NCI-H187 (cell line): ENCODE results near the gene NET1.
"Not testable (repeated sequence)": the region's sequence is repeated elsewhere in the genome, so short reads cannot be mapped to it uniquely, and the experiment has no call there.

Source experiments
- DNase-seq, 2 experiments: peaks; one replicate each; lab custom pipeline; 2025; lab: John Stamatoyannopoulos, UW

Gene NET1

DNA sequence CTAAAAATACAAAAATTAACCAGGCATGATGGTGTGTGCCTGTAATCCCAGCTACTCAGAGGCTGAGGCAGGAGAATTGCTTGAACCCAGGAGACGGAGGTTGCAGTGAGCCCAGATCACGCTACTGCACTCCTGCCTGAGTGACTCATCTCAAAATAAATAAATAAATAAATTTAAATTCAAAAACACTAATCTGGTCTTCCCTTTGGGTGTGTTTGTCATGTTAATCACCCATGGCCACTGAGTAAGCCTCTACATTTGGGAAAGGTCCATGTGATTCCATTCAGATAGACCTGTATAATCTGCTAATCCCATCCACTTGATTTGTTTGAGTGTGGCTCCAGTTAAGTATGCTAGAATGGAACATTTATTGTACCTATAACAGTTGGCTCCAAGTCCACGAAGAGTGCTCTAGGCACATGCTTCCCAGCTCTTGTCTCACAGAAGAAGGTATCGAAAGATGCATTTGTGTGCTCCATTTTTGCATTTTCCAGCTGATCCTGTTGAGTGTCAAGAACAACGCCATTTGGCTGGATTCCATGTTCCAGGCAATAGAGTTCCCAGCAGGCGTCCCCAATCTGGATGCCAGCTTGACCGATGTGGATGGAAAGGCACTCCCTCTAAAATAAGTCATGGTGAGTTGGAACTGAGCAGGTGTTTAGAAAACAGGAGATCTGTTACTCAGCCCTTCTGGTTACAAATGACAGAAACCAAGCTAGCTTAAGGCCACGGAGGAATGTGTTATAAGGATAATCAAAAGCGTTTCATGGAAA, 11.7 kb upstream of the NET1 start:
- peak; percentile 33 to 34 for DNase-seq

DNA sequence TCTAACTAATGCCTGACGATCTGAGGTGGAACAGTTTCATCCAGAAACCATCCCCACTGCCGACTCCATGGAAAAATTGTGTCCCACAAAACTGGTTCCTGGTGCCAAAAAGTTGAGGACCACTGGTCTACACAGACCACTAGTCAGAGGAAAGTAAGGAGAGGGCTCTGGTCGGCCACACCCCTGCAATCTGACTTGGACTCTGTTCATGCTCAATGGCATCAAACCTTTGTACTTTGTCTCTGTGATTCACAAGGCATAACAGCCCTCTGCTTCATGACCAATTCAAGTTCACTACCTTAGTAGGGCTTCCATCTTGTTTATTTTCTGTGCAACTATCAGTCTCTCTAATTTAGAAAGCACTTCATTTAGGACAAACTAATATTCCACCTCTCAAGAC, 9.6 kb upstream of the NET1 start:
- DNase-seq = no peak

DNA sequence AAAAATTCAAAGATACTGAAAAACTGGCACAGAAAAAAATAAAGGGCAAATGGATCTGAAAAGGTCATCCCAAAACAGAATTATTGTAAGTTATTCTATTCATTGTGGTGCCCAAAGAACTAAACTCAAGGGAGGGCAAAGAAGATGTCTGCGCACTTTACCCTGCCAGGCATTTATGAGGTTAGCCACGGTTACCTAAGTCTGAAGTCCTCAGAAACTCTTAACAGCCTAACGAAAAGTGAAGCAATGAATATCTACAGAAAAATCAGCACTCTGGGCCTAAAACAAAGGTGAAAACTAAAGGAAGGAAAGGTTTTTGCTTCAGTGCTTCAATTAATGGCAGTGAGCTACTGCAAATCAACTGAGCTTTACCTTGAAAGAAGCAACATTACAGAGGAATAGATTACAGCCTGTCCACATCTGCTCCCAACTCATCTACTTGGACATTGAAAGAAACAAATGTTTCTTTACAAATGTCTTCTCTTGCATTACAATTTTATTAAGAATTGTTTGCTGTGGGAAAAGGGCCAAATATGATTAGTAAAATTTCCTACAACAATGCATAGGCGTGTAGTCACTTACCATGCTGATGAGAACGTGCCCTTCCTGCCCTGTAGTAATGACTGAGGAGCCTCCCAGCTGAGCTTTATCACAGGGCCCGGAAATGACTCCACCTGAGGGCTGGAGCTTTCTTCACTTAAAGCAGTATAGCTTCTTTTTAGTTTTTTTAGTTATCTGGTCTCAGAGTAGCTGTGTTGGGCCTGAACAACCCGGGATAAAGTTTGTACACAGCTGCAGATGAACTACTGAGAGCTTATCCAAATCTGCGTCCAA, 7.9 kb upstream of the NET1 start, which contains the start of gene TUBAL3:
TUBAL3 (minus strand) TSS at position 621 of the 834 bp plus-strand sequence; CDS start at position 585, 36 bp downstream.
- DNase-seq = no peak

DNA sequence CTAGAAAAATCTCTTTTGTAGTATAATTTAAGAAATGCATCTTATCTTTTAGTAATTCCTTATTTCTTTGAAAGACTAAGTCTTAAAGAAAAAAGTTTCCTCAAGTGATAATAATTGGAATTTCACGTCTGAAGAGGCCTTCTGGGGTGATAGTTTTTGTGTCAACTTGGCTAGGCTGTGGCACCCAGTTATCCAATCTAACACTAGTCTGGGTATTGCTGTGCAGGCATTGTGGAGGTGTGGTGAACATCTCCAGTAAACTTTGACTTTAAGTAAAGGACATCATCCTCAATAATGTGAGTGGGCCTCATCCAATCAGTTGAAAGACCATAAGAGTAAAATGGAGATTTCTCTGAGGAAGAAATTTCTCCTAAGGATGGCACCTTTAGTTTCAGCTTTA, 5.4 kb upstream of the NET1 start:
- no peak for DNase-seq

DNA sequence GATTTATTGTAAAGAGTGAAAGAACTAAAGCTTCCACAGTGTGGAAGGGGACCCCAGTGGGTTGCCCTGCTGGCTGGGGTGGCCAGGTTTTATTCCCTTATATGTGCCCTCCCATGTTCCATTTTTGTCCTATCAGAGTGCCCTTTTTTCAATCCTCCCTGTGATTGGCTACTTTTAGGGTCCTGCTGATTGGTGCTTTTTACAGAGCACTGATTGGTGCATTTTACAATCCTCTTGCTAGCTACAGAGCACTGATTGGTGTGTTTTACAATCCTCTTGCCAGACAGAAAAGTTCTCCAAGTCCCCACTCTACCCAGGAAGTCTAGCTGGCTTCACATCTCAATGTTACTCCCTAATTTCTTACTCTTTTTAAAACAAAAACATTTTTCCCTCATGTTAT, 1.6 kb upstream of the NET1 start:
- DNase-seq = not testable (repeated sequence)

DNA sequence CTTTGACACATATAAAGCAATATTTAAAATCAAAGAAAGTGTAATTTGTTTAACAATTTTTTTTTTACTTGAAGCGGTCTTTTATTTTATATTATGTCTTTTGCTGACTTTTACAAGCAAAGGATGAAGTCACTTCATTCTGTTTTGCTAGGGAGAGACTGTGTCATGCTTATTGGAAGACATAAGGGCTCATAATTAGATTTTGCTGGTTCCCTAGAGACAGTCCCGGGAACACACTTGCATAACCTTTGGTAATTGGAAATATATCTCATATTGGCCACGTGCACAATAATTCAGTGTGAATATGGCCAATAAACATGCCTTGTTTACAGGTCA, 448 bp upstream of the NET1 start:
- no peak for DNase-seq

DNA sequence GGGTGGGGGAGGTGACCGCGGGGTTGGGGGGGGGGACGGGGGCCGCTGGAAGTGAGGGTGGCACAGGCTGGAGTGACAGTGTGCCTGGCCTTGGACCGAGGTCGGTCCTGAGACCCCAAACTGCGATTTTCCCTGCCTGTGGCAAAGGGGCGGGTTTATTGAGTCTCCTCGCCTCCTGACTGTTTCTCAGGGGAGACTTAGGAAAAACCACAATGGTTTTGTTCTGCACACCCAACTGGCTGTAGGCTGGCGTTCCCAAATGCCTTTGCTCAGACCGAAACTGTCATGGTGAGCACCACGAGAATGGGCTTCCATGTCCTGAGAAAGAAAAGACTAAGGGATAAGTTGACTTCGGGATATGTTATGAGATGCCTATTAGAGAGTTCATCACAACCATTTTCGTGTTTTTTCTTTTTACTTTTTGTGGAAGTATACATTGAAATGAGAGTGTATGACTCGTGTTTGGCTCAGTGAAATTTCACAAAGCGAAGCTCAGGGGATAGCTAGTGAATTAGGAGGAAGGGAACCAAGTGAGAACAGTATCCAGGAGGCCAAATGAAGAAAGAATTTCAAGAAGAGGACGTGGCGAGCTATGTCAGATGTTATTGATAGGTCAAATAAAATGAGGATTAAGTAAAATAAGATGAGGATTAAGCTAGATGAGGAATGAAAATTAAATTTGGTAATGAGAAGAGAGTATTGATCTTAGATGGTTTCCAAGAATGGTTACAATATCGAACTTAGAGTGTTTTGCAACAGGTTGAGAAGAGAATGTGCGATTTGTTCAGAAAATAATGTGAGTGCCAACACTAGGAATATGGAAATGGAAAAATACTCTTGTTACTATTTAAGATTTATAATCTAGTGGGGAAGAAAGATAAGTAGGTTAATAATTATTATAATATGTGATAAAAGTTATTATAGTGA, 918 bp downstream of the NET1 start:
- no peak for DNase-seq

DNA sequence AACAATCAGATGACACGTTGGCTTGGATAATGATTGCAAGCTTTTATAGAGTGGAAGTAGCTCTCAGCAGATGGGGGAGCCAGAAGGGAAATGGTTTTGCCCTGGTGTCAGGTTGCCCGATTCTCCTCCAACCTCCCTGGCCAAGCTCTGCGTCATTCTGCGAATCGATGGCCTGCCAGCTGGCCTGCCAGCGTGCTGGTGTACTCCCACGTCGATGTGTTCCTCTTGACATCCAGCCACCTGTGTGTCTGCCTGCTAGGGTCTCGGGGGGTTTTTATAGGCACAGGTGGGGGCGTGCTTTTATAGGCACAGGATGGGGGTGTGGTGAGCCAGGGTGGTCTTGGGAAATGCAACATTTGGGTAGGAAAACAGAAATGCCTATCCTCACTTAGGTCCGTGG, 4.6 kb downstream of the NET1 start:
- no peak for DNase-seq

DNA sequence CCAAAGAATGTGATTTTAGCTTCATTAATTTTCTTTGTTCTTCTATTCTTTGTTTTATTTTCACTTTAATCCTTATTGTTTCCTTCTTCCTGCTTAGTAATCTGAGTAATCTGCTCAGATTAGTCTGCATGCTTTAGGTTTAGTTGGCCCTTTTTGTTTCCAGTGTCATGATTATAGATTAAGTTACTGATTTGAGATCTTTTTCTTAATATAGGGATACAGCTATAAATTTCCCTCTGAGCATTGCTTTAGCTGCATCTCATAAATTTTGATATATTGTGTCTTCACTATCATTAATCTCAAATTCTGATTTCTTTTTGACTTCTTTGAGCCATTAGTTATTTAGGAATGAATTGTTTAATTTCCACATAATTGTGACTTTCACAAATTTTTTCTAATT, 6.2 kb downstream of the NET1 start:
- DNase-seq = no peak

DNA sequence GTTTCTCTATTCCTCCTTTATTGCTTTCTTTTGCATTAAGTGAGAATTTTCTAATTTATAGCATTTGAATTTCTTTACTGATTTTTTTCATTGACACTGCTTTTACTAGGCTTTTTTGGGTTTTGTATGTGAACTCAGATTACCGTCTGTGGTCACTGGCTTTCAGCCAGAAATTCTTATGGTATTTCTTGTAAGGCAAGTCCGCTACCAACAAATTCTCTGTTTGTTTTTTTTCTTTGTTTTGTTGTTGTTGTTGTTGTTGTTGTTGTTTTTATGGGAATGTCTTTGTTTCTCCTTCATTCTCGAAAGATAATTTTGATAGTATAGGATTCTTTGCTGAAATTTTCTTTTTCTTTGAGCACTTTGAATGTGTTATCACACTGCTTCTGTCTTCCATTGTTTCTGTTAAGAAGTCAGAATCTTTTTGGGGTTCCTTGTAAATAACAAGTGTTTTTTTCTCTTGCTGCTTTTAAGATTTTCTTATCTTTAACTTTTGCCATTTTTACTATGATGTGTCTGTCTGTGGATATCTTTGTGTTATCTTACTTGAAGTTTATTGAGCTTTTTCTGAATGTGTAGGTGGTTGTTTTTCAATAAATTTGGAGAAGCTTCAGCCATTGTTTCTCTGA, 7.2 kb downstream of the NET1 start:
- DNase-seq = no peak

DNA sequence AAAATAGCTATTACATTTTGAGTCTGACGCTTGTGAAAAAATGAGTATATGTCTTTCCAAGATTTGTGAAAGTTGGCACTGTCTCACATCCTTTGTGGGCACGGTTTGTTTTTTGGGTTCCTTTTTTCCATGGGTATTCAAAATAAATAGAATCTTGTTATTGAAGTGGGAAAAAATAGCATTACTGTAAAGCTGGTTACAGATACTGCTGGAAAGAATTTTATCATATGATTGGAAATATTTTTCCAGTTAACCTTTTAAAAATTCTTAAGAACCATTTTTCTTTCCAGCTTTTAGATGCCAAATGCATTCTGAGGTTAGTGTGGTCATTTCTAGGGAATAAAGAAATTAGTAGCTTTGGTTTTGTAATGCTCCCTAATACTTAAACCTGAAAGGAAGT, 11.4 kb downstream of the NET1 start:
- no peak for DNase-seq

DNA sequence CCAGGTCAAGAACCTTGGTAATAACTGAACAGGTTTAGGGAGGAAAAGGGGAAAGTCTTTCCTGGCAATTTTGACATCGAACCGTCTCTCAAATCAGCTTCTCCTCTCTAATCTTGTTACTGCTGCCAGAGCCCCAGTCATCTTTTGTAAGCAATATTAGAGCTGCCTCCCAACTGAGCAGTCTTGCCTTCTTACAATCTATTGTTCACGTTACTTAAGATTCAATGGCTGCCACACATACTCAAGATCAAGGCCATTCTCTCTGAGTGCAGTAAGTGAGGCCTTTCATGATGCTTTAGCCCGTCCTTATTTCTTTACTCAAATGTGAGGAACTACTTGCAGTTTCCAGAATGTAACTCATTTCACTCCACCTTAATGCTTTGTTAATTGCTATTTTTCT, 12.4 kb downstream of the NET1 start:
- no peak for DNase-seq

DNA sequence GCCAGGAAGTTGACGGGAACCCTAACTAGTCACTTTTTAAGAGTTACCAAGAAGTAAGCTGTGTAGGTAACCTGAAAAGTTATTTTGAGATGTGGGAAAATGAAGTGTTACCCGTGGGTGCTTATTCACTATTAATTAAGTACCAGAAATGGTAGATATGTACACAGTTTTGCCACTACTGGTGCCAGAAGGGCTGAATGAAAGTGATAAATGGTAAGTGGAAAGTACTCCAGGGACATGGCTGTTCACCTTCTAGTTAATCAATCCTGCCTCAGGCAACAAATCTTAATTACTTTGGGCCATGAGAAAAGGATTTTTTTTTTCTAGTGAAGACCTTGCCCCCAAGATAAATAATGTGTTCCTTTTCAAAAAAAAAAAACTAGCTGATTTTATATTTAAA, 15.8 kb downstream of the NET1 start:
- DNase-seq = no peak

DNA sequence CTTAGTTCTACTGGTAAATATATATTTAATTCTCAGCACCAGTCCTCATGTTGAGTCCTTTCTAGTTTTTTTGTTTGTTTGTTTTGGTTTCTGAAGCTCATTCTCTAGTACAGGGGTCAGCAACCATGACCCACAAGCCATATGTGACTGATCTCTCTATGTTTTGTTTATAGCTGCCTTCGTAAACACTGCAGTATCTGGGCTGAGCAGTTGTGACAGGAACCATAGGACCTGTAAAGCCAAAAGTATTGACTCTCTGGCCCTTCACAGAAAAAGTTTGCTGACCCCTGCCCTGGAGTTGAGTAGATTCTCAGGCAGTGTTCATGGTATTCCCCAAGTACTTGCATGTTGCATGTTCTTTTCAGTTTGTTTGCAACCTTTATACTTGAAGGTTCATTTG, 20.8 kb downstream of the NET1 start:
- no peak for DNase-seq

DNA sequence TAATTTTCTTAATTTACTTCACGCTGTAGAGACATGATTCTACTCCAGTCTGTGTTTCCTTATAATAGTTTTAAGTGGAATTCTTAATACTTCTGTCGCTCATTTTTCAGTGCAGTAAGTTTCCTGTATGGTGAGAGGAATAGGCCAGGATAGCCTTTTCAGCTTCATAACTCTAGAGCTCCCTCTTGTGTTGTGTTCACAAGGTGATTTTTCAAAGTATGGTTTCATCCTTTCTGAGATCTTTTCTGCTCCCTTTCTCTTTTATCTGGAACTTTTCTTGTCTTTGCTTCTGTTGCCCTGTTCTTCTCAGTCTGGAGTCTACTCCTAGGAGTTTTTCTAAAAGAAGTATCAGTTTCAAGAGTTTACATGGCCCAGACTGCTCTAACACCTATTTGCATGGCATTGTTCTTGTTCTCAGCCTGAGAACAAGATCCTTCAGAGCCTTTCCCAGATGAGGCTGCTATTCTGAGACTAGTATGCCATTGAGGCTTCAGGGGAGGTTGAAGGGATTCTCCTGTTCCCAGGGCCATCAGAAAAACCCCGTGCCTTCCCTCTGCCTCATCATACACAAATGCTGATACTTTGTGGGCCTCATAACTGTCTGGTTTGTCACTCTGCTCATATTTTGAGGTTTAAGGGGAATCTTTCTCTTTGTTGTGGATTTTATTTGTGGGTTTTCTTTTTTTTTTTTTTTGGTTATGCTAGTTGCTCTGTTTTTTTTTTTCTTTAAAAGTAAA, 21.8 kb downstream of the NET1 start:
- DNase-seq = no peak

DNA sequence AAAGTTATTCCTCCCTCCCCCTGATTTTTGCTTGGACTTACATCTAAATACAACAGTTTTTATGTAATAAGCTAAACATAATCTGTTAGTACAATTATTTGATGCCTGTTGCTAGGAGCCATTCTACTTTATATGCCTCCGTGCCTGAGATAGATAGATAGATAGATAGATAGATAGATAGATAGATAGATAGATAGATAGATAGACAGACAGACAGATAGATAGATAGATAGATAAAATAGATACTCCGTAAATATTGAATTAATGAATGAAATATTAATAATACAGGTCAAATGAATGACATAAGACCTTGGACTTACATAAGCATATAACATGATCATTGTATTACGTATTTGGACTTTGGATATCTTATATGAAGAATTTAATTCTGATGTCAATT, 23.0 kb downstream of the NET1 start:
- DNase-seq = no peak

DNA sequence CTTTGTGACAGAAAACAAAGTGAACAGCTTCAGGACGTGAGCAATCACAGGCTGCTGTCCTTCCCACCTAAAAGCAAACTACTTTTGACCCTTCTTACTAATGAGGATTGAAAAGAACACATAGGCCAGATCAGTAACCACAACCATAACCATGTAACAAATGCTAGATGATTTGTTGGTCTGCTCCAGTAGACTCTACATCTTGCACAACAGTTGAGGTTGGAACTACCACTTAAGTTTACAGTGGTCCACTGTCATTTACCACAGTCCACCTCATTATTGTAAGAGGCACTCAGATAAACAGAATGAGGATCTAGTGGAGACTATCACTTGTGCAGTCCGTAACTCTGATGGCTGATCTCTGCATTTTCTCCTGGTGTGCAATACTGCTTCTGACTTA, 27.8 kb downstream of the NET1 start:
- DNase-seq = no peak

DNA sequence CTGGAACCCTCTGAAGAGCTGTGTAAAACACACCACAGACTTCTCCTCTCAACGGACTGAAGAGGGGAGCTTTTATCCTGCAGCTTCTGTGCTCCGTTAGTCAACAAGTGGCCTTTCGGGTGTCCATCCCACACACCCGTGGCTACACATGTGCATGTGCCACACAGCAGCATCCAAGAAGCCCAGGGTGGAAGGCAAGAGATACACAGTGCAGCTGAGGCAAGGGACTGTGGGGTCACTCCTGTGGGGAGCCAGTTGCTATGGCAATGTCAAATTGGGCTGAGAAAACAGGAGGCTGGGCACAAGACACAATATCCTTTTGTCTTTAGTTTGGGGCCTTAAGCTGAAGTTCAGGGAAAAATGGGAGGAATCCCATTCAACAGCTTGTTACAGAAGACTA, 28.7 kb downstream of the NET1 start:
- no peak for DNase-seq

DNA sequence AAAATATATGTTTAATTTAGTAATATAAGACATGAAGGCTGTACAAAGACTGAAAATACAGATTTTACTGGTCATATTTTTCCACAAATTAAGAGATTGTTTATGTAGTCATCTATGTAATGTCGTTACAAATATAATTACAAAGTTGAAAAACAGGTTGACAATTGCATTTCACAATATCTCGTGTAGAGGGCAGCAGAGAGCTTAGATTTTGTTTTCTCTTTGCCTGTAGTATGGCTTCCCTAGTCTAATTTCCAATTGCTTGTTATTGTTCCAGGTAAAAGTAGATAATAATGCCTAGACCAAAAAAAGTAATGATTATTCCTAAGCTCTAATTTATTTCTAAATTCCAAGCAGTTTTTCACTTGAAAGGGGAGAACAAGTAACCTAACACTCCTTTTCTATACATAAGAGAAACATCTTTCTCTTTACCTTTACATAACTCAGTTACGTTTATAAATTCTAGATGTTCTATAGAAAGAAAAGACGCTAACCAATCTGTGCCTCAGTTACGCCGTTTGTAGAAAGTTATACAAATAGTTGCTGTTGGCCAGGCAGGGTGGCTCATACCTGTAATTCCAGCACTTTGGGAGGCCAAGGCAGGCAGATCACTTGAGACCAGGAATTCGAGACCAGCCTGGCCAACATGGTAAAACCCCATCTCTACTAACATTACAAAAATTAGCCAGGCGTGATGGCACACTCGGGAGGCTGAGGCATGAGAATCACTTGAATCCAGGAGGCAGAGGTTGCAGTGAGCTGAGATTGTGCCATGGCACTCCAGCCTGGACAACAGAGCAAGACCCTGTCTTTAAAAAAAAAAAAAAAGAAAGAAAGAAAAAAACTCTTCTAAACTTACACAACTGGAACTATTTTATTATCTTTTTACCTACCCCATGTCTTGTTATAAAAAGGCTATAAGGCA, 30.0 kb downstream of the NET1 start:
- peak in 1 of 2 experiments; percentile 2 for DNase-seq

DNA sequence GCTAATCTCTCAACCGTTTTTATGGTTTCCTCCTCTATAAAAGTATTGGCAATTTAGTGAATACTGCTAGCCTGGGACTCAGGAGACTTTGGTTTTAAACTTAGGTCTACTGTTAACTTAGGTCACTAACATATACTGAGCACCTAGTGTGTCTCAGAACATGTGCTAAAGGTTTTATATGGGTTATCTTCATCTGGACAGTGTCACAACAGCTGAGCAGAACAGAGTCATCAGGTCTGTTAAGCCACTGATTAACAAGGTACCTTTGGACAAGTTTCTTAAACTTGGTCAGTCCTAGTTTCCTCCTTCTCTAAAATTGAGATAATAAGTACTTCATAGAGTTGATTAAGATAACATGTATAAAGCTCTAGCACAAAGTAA, 30.6 kb downstream of the NET1 start:
- no peak for DNase-seq
